ENCODE data around the gene ADORA2B.

Gene ADORA2B

DNA sequence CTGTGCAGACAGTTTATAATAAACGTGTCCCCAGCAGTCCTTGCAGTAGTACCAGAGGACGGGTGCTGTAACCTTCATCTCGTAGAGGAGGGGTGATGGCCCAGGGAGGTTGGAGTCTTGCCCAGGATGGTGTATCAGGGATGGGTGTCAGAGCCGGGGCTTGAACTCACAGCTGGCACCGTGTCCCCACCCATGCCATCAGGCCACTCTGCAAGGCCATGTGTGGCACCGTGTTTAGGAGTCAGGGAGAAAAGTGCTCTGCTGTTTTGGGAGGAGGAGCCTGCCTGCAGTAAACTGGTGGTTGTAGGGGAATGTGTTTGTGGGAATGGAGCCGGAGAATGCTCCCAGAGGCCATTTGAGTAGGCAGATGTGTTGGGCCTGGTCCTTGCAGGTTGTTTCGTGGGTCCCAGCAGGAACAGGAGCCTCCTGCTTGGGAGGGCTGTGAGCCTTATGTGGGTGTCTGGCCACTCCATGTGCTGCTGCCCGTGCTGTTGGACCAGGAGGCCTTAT is 1.7 kb downstream of the ADORA2B start:
- H3K27ac Mint-ChIP-seq: peak overlapping the region in 1 of 3 experiments; percentile 53
- no peaks in the 10 kb centered on the region for H3K36me3 Mint-ChIP-seq (ENCODE audit: low read depth)
- peaks cover 49% of the 10 kb centered on the region for H3K27me3 Mint-ChIP-seq (ENCODE audit: low read depth)
- H3K4me3 Mint-ChIP-seq: peak overlapping the region; percentile 73 to 87 (median 84)
- peaks cover 25% of the 10 kb centered on the region for H3K4me1 Mint-ChIP-seq
- TF ChIP-seq, protein P1, sequence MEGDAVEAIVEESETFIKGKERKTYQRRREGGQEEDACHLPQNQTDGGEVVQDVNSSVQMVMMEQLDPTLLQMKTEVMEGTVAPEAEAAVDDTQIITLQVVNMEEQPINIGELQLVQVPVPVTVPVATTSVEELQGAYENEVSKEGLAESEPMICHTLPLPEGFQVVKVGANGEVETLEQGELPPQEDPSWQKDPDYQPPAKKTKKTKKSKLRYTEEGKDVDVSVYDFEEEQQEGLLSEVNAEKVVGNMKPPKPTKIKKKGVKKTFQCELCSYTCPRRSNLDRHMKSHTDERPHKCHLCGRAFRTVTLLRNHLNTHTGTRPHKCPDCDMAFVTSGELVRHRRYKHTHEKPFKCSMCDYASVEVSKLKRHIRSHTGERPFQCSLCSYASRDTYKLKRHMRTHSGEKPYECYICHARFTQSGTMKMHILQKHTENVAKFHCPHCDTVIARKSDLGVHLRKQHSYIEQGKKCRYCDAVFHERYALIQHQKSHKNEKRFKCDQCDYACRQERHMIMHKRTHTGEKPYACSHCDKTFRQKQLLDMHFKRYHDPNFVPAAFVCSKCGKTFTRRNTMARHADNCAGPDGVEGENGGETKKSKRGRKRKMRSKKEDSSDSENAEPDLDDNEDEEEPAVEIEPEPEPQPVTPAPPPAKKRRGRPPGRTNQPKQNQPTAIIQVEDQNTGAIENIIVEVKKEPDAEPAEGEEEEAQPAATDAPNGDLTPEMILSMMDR (IDR thresholded peaks at IDR 0.05; ENCODE audit: unreplicated experiment in 3 of 3): no peak
- H3K9me3 Mint-ChIP-seq: no peaks in the 10 kb centered on the region

DNA sequence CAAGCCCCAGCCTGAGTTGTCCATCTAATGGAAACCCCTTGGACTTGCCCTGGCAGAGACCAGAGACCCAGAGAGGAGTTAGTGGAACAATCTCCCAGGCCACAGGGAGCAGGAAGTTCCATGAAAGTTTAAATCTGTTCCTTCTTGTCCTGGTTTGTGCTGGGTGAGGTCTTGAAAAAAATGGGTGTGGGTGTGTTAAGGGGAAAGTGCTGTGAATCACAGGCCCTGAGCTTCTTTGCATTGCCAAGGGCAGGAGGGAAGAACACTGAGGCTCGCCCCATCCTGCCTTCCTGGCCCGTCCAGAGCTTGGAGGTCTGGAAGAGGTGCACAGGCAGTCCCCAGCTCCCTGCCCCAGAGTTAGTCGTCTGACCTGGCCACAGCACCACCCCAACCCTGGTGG is 2.3 kb downstream of the ADORA2B start:
- Mint-ChIP-seq H3K4me3 (peak overlapping the region; percentile 73 to 87 (median 84)), H3K36me3 (ENCODE audit: low read depth) (no peaks in the 10 kb centered on the region), H3K9me3 (no peaks in the 10 kb centered on the region)

DNA sequence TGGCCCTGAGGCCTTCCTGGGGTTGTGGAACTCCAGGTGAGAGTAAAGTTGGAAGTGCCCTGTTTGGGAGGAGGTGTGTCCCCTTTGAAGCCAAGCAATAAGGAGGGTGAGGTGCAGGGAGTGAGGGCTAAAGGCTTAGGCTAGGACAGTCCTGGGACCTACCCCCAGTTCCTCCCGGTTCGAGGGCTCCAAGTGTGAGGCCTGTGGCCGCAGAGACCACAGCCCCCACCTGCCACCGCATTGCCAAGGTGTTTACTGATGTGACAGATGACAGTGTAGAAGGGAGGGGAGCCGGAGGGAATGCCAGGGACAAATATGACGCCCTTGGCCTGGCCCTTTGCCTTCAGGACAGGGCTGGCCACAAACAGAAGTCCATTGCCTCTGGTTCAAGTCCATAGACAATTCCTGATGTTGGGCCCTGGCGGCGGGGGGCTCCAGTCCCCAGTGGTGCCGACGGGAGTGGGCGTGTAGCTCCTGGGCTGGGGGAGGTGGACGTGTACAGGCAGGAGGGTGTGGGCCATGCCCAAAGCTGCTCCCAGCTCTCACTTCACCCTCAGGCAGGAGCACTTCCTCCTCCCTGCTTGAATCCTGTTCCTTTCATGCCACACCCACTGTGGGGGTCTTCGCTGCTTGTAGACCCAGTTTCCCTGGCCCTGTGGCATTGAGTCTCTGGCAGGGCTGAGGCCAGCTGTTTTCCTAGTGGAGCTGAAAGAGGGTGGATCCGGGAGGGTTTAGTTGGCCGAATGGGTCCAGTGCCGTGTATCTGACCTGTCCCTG is 3.2 kb downstream of the ADORA2B start:
- no peaks in the 10 kb centered on the region for H3K9me3 Mint-ChIP-seq
- H3K4me3 Mint-ChIP-seq: no peak overlapping the region
- H3K27ac Mint-ChIP-seq: no peak overlapping the region
- H3K4me1 Mint-ChIP-seq: peaks cover 25% of the 10 kb centered on the region
- no peaks in the 10 kb centered on the region for H3K36me3 Mint-ChIP-seq (ENCODE audit: low read depth)
- TF ChIP-seq, protein P1 (IDR thresholded peaks at IDR 0.05; ENCODE audit: unreplicated experiment in 3 of 3): no peak
- peaks cover 38% of the 10 kb centered on the region for H3K27me3 Mint-ChIP-seq (ENCODE audit: low read depth)

More for the DNA sequence above, 2.3 kb downstream of the ADORA2B start:
- TF ChIP-seq, protein P1 (IDR thresholded peaks at IDR 0.05; ENCODE audit: unreplicated experiment in 3 of 3): no peak
- H3K27me3 Mint-ChIP-seq (ENCODE audit: low read depth): peaks cover 45% of the 10 kb centered on the region
- H3K27ac Mint-ChIP-seq: no peak overlapping the region
- H3K4me1 Mint-ChIP-seq: peaks cover 25% of the 10 kb centered on the region

GRCh38 chr17:15951368-15952047 is 6.6 kb downstream of the ADORA2B start:
- Mint-ChIP-seq H3K4me3 (no peak overlapping the region), H3K9me3 (no peaks in the 10 kb centered on the region), H3K27ac (no peak overlapping the region), H3K27me3 (ENCODE audit: low read depth) (peaks cover 18% of the 10 kb centered on the region), H3K4me1 (peaks cover 17% of the 10 kb centered on the region), H3K36me3 (ENCODE audit: low read depth) (no peaks in the 10 kb centered on the region)
- TF ChIP-seq, protein P1 (IDR thresholded peaks at IDR 0.05; ENCODE audit: unreplicated experiment in 3 of 3): no peak

GRCh38 chr17:15952048-15952532 is 7.2 kb downstream of the ADORA2B start:
- no peaks in the 10 kb centered on the region for H3K36me3 Mint-ChIP-seq (ENCODE audit: low read depth)
- TF ChIP-seq, protein P1 (IDR thresholded peaks at IDR 0.05; ENCODE audit: unreplicated experiment in 3 of 3): no peak
- no peak overlapping the region for H3K4me3 Mint-ChIP-seq
- no peaks in the 10 kb centered on the region for H3K9me3 Mint-ChIP-seq
- no peak overlapping the region for H3K27ac Mint-ChIP-seq
- peaks cover 13% of the 10 kb centered on the region for H3K27me3 Mint-ChIP-seq (ENCODE audit: low read depth)
- H3K4me1 Mint-ChIP-seq: peaks cover 12% of the 10 kb centered on the region
